Activated T-cell treated with anti-CD3 and anti-CD28 coated beads, Interleukin-2, amount 50 U/mL, for 24 hours (primary cell): ENCODE data around the gene ZBTB17.
A peak's percentile ranks its signal among the peaks of the same experiment; 100 is the strongest.
"Not testable (repeated sequence)": the region's sequence is repeated elsewhere in the genome, so short reads cannot be mapped to it uniquely, and the experiment has no call there.

Experiments
- DNase-seq: peaks from one replicate; pipeline ENCODE4 v3.0.0-alpha.2; 2020
- H3K27ac Mint-ChIP-seq: 2 replicates; pipeline ENCODE4 v1.8.0; 2020; ENCODE audit warnings: mild to moderate bottlenecking, mixed read lengths
- H3K27me3 Mint-ChIP-seq: 2 replicates; pipeline ENCODE4 v1.8.0; 2020; ENCODE audit warnings: mixed read lengths
- H3K36me3 Mint-ChIP-seq: 2 replicates; pipeline ENCODE4 v1.8.0; 2020; ENCODE audit warnings: low read depth, mixed read lengths
- H3K4me1 Mint-ChIP-seq: 2 replicates; pipeline ENCODE4 v1.8.0; 2020; ENCODE audit warnings: low read depth, mixed read lengths
- H3K4me3 Mint-ChIP-seq: 2 replicates; pipeline ENCODE4 v1.8.0; 2020; ENCODE audit warnings: mild to moderate bottlenecking, moderate library complexity, mixed read lengths
- H3K9me3 Mint-ChIP-seq: 2 replicates; pipeline ENCODE4 v1.8.0; 2020; ENCODE audit warnings: mixed read lengths

Gene ZBTB17

GRCh38 chr1:15975805-15976680 lies at the start of gene ZBTB17:
TSS of gene ZBTB17 (minus strand) at chr1:15976101. CDS start at chr1:15948495, 27,606 bp downstream.
- Mint-ChIP-seq H3K27ac (peak within 1 kb of the TSS; percentile 96), H3K9me3 (no peaks in the 10 kb centered on the region), H3K27me3 (no peaks in the 10 kb centered on the region)

GRCh38 chr1:16023050-16023653 lies 47.3 kb upstream of the ZBTB17 start:
- peaks cover 2% of the 10 kb centered on the region for H3K4me1 Mint-ChIP-seq
- H3K27me3 Mint-ChIP-seq, result peaks cover 8% of the 10 kb centered on the region
- H3K27ac Mint-ChIP-seq, result no peak overlapping the region
- no peak for DNase-seq
- H3K4me3 Mint-ChIP-seq, result no peak overlapping the region
- no peaks in the 10 kb centered on the region for H3K9me3 Mint-ChIP-seq
- no peaks in the 10 kb centered on the region for H3K36me3 Mint-ChIP-seq

More at GRCh38 chr1:15975805-15976680, at the start of gene ZBTB17:
- Mint-ChIP-seq H3K36me3 (peaks cover 34% of the 10 kb centered on the region), H3K4me3 (peak within 1 kb of the TSS; percentile 91), H3K4me1 (peaks cover 46% of the 10 kb centered on the region)
- peak; percentile 97 for DNase-seq

- Mint-ChIP-seq H3K4me3 (no peak overlapping the region), H3K27ac (no peak overlapping the region), H3K27me3 (peaks cover 3% of the 10 kb centered on the region), H3K36me3 (no peaks in the 10 kb centered on the region), H3K9me3 (no peaks in the 10 kb centered on the region), H3K4me1 (no peaks in the 10 kb centered on the region)
- no peak for DNase-seq
Measured at GRCh38 chr1:16022393-16022792, 46.5 kb upstream of the ZBTB17 start.

GRCh38 chr1:16021681-16022080 lies 45.8 kb upstream of the ZBTB17 start, which contains the start of gene CLCNKA:
TSS of gene CLCNKA (plus strand) at chr1:16022036. CDS start at chr1:16022620, 584 bp downstream.
- no peak within 1 kb of the TSS for H3K4me3 Mint-ChIP-seq
- H3K27ac Mint-ChIP-seq, result no peak within 1 kb of the TSS
- H3K27me3 Mint-ChIP-seq, result peaks cover 3% of the 10 kb centered on the region
- H3K4me1 Mint-ChIP-seq, result no peaks in the 10 kb centered on the region
- H3K36me3 Mint-ChIP-seq, result no peaks in the 10 kb centered on the region
- no peaks in the 10 kb centered on the region for H3K9me3 Mint-ChIP-seq
- DNase-seq, result no peak

- not testable (repeated sequence) for H3K27ac Mint-ChIP-seq, H3K27me3 Mint-ChIP-seq, H3K36me3 Mint-ChIP-seq, H3K9me3 Mint-ChIP-seq, H3K4me3 Mint-ChIP-seq, H3K4me1 Mint-ChIP-seq, DNase-seq
Measured at GRCh38 chr1:16020878-16021277, 45.0 kb upstream of the ZBTB17 start.

- DNase-seq, result no peak
- no peaks in the 10 kb centered on the region for H3K36me3 Mint-ChIP-seq
- no peak overlapping the region for H3K4me3 Mint-ChIP-seq
- H3K4me1 Mint-ChIP-seq, result no peaks in the 10 kb centered on the region
- no peak overlapping the region for H3K27ac Mint-ChIP-seq
- H3K27me3 Mint-ChIP-seq, result peaks cover 3% of the 10 kb centered on the region
- H3K9me3 Mint-ChIP-seq, result no peaks in the 10 kb centered on the region
Measured at GRCh38 chr1:16020325-16020724, 44.4 kb upstream of the ZBTB17 start.

GRCh38 chr1:16019644-16020277 lies 43.9 kb upstream of the ZBTB17 start:
- H3K4me3 Mint-ChIP-seq, result no peak overlapping the region
- H3K27ac Mint-ChIP-seq, result no peak overlapping the region
- H3K36me3 Mint-ChIP-seq, result no peaks in the 10 kb centered on the region
- no peak for DNase-seq
- peaks cover 7% of the 10 kb centered on the region for H3K27me3 Mint-ChIP-seq
- no peaks in the 10 kb centered on the region for H3K9me3 Mint-ChIP-seq
- H3K4me1 Mint-ChIP-seq, result no peaks in the 10 kb centered on the region

- Mint-ChIP-seq H3K27ac (no peak overlapping the region), H3K36me3 (no peaks in the 10 kb centered on the region), H3K4me3 (no peak overlapping the region), H3K4me1 (no peaks in the 10 kb centered on the region), H3K27me3 (peaks cover 7% of the 10 kb centered on the region), H3K9me3 (no peaks in the 10 kb centered on the region)
- DNase-seq, result no peak
Measured at GRCh38 chr1:16018749-16019643, 43.1 kb upstream of the ZBTB17 start.

GRCh38 chr1:16018308-16018707 lies 42.4 kb upstream of the ZBTB17 start:
- peaks cover 2% of the 10 kb centered on the region for H3K4me1 Mint-ChIP-seq
- no peak overlapping the region for H3K27ac Mint-ChIP-seq
- H3K27me3 Mint-ChIP-seq, result peaks cover 9% of the 10 kb centered on the region
- DNase-seq, result no peak
- H3K9me3 Mint-ChIP-seq, result no peaks in the 10 kb centered on the region
- no peak overlapping the region for H3K4me3 Mint-ChIP-seq
- no peaks in the 10 kb centered on the region for H3K36me3 Mint-ChIP-seq

- H3K4me3 Mint-ChIP-seq, result no peak within 1 kb of the TSS
- H3K9me3 Mint-ChIP-seq, result no peaks in the 10 kb centered on the region
- H3K27me3 Mint-ChIP-seq, result peaks cover 9% of the 10 kb centered on the region
- DNase-seq, result no peak
- peaks cover 2% of the 10 kb centered on the region for H3K4me1 Mint-ChIP-seq
- H3K36me3 Mint-ChIP-seq, result no peaks in the 10 kb centered on the region
- no peak within 1 kb of the TSS for H3K27ac Mint-ChIP-seq
Measured at GRCh38 chr1:16017461-16018303, 41.8 kb upstream of the ZBTB17 start, which contains the start of gene HSPB7. TSS of gene HSPB7 (minus strand) at chr1:16018043. CDS start at chr1:16017963, 80 bp downstream.

- no peak for DNase-seq
- Mint-ChIP-seq H3K27ac (no peak overlapping the region), H3K27me3 (peaks cover 15% of the 10 kb centered on the region), H3K4me1 (peaks cover 8% of the 10 kb centered on the region), H3K4me3 (no peak overlapping the region), H3K9me3 (no peaks in the 10 kb centered on the region), H3K36me3 (no peaks in the 10 kb centered on the region)
Measured at GRCh38 chr1:16017076-16017460, 41.2 kb upstream of the ZBTB17 start.

GRCh38 chr1:16015960-16016901 lies 40.3 kb upstream of the ZBTB17 start:
- no peak for DNase-seq
- H3K4me3 Mint-ChIP-seq, result no peak overlapping the region
- no peaks in the 10 kb centered on the region for H3K36me3 Mint-ChIP-seq

More at GRCh38 chr1:16015960-16016901, 40.3 kb upstream of the ZBTB17 start:
- peaks cover 8% of the 10 kb centered on the region for H3K4me1 Mint-ChIP-seq
- no peak overlapping the region for H3K27ac Mint-ChIP-seq
- no peaks in the 10 kb centered on the region for H3K9me3 Mint-ChIP-seq
- H3K27me3 Mint-ChIP-seq, result peaks cover 19% of the 10 kb centered on the region
